Loucy (cell line): Measurements from ENCODE around the gene TCTN1.

ENCODE experiments used
- H2AFZ ChIP-seq: fragments of 200-600 bp; sonication (generic); 2 replicates; pipeline ENCODE4 v1.6.0; 2016; ENCODE audit warnings: antibody characterized with exemption, mild to moderate bottlenecking, low read length, moderate library complexity
- H3F3A ChIP-seq: fragments of 200-600 bp; 2 replicates; pipeline ENCODE4 v1.6.0; 2016; ENCODE audit warnings: antibody characterized with exemption, low read depth, mild to moderate bottlenecking
- H3K27me3 ChIP-seq: fragments of 200-600 bp; sonication (generic); 2 replicates; pipeline ENCODE4 v1.6.1; 2014; ENCODE audit warnings: low read length, mild to moderate bottlenecking; ENCODE audit not compliant: insufficient read depth, poor library complexity, severe bottlenecking
- H3K36me3 ChIP-seq: fragments of 200-600 bp; sonication (generic); 2 replicates; pipeline ENCODE4 v1.6.1; 2016; ENCODE audit warnings: low read length; ENCODE audit not compliant: insufficient read depth
- H3K4me1 ChIP-seq: fragments of 200-600 bp; sonication (generic); 2 replicates; pipeline ENCODE4 v1.5.1; 2014; ENCODE audit warnings: low read length, mild to moderate bottlenecking; ENCODE audit not compliant: insufficient read depth, poor library complexity, severe bottlenecking
- H3K4me2 ChIP-seq: fragments of 200-600 bp; sonication (generic); 2 replicates; pipeline ENCODE4 v1.6.0; 2014; ENCODE audit warnings: antibody characterized with exemption, low read length, low read depth, mild to moderate bottlenecking; ENCODE audit not compliant: poor library complexity, severe bottlenecking
- H3K4me3 ChIP-seq: fragments of 200-600 bp; sonication (generic); 2 replicates; pipeline ENCODE4 v1.5.1; 2014; ENCODE audit warnings: low read length, mild to moderate bottlenecking, mixed read lengths; ENCODE audit not compliant: poor library complexity, severe bottlenecking
- H3K79me2 ChIP-seq: fragments of 200-600 bp; sonication (generic); 2 replicates; pipeline ENCODE4 v1.6.1; 2014; ENCODE audit warnings: low read length; ENCODE audit not compliant: insufficient read depth
- H3K9ac ChIP-seq: fragments of 200-600 bp; sonication (generic); 2 replicates; pipeline ENCODE4 v1.6.0; 2014; ENCODE audit warnings: mild to moderate bottlenecking, low read depth, low read length, moderate library complexity; ENCODE audit not compliant: poor library complexity, severe bottlenecking
- H3K9me2 ChIP-seq: fragments of 200-600 bp; sonication (generic); replicated peaks from 2 replicates; pipeline ENCODE4 v1.6.1; 2016; ENCODE audit warnings: low read depth, low read length, mixed read lengths
- H3K9me3 ChIP-seq: fragments of 200-600 bp; sonication (generic); 2 replicates; pipeline ENCODE4 v1.6.1; 2014; ENCODE audit warnings: mild to moderate bottlenecking, antibody characterized with exemption, low read length, low read depth; ENCODE audit not compliant: insufficient read depth
- H4K20me1 ChIP-seq: fragments of 200-600 bp; sonication (generic); 2 replicates; pipeline ENCODE4 v1.6.0; 2014; ENCODE audit warnings: antibody characterized with exemption, low read length, mild to moderate bottlenecking; ENCODE audit not compliant: insufficient read depth, poor library complexity, severe bottlenecking
- CTCF ChIP-seq: fragments of 200-600 bp; sonication (generic); conservative IDR thresholded peaks from 2 replicates; pipeline ENCODE4 v1.5.1; 2014; ENCODE audit warnings: mild to moderate bottlenecking, antibody characterized with exemption, low read length
- EZH2phosphoT487 ChIP-seq: fragments of 200-600 bp; IDR thresholded peaks from 2 replicates; pipeline ENCODE4 v1.6.1; 2018; ENCODE audit warnings: antibody characterized with exemption, mild to moderate bottlenecking, moderate library complexity, borderline replicate concordance

TCTN1 gene

GRCh38 chr12:110579535-110580253 lies 34.2 kb upstream of the TCTN1 start:
- peaks cover 76% of the 10 kb centered on the region for H4K20me1 ChIP-seq
- no peaks in the 10 kb centered on the region for H3K27me3 ChIP-seq
- no peaks in the 10 kb centered on the region for H3K9me3 ChIP-seq
- peaks cover 86% of the 10 kb centered on the region for H3K79me2 ChIP-seq
- no peak for TF ChIP-seq CTCF
- no peak for TF ChIP-seq EZH2phosphoT487
- H3K4me3 ChIP-seq: peak overlapping the region; percentile 86
- H3F3A ChIP-seq: 0 out of 2 replicates have a peak, but pooled peaks cover 3% of the 10 kb centered on the region
- peaks cover 55% of the 10 kb centered on the region for H3K4me1 ChIP-seq
- no peak overlapping the region for H2AFZ ChIP-seq
- peak overlapping the region; percentile 43 for H3K9ac ChIP-seq
- H3K36me3 ChIP-seq: no peaks in the 10 kb centered on the region
- no peaks in the 10 kb centered on the region for H3K9me2 ChIP-seq
- H3K4me2 ChIP-seq: peak overlapping the region; percentile 89

GRCh38 chr12:110581931-110582275 lies 32.0 kb upstream of the TCTN1 start:
- H3K36me3 ChIP-seq: no peaks in the 10 kb centered on the region
- no peak for TF ChIP-seq CTCF
- no peak for TF ChIP-seq EZH2phosphoT487
- H3K4me3 ChIP-seq: peak overlapping the region; percentile 86
- H3K4me1 ChIP-seq: peaks cover 51% of the 10 kb centered on the region
- H3K79me2 ChIP-seq: peaks cover 64% of the 10 kb centered on the region
- H3K9ac ChIP-seq: peak overlapping the region; percentile 83
- peaks cover 56% of the 10 kb centered on the region for H4K20me1 ChIP-seq
- no peaks in the 10 kb centered on the region for H3K9me3 ChIP-seq
- 0 out of 2 replicates have a peak, but pooled peaks cover 3% of the 10 kb centered on the region for H3F3A ChIP-seq
- H3K9me2 ChIP-seq: no peaks in the 10 kb centered on the region
- H3K27me3 ChIP-seq: no peaks in the 10 kb centered on the region
- no peak overlapping the region for H2AFZ ChIP-seq
- peak overlapping the region; percentile 89 for H3K4me2 ChIP-seq

- no peaks in the 10 kb centered on the region for H3K9me2 ChIP-seq
- no peaks in the 10 kb centered on the region for H3K9me3 ChIP-seq
- peak overlapping the region; percentile 83 for H3K9ac ChIP-seq
- H3K4me1 ChIP-seq: peaks cover 49% of the 10 kb centered on the region
- peak overlapping the region; percentile 86 for H3K4me3 ChIP-seq
- H3F3A ChIP-seq: 0 out of 2 replicates have a peak, but pooled peaks cover 3% of the 10 kb centered on the region
- H3K79me2 ChIP-seq: peaks cover 58% of the 10 kb centered on the region
- peak overlapping the region; percentile 89 for H3K4me2 ChIP-seq
- TF ChIP-seq EZH2phosphoT487 (no peak), CTCF (no peak)
- H3K36me3 ChIP-seq: no peaks in the 10 kb centered on the region
- 0 out of 2 replicates have a peak overlapping the region, but pooled peaks have one; percentile 50 for H2AFZ ChIP-seq
- H3K27me3 ChIP-seq: no peaks in the 10 kb centered on the region
- peaks cover 51% of the 10 kb centered on the region for H4K20me1 ChIP-seq
Measured at GRCh38 chr12:110582276-110583136, 31.4 kb upstream of the TCTN1 start.
